KMS-11 (cell line): ENCODE measurements around the gene PROM2.
"Not testable (repeated sequence)": the region's sequence is repeated elsewhere in the genome, so short reads cannot be mapped to it uniquely, and the experiment has no call there.

Source experiments
- H2AFZ ChIP-seq: fragments of 200-600 bp; sonication (generic); 2 replicates; pipeline ENCODE4 v1.6.1; 2016; ENCODE audit warnings: antibody characterized with exemption, mixed run types, low read depth
- H3K27ac ChIP-seq: fragments of 200-600 bp; sonication (generic); 2 replicates; pipeline ENCODE4 v1.6.1; 2016; ENCODE audit warnings: mild to moderate bottlenecking, mixed run types
- H3K27me3 ChIP-seq: fragments of 200-600 bp; sonication (generic); 2 replicates; pipeline ENCODE4 v1.6.1; 2017; ENCODE audit warnings: mild to moderate bottlenecking, low read depth, mixed run types, moderate library complexity; ENCODE audit not compliant: insufficient read depth
- H3K36me3 ChIP-seq: fragments of 200-600 bp; sonication (generic); 2 replicates; pipeline ENCODE4 v1.6.1; 2017; ENCODE audit warnings: mild to moderate bottlenecking, mixed run types; ENCODE audit not compliant: insufficient read depth
- H3K4me1 ChIP-seq: fragments of 200-600 bp; sonication (generic); 2 replicates; pipeline ENCODE4 v1.6.1; 2016; ENCODE audit warnings: mild to moderate bottlenecking, low read depth, mixed run types; ENCODE audit not compliant: poor library complexity, severe bottlenecking
- H3K4me2 ChIP-seq: fragments of 200-600 bp; sonication (generic); 2 replicates; pipeline ENCODE4 v1.7.0; 2016; ENCODE audit warnings: mild to moderate bottlenecking, mixed run types
- H3K4me3 ChIP-seq: fragments of 200-600 bp; sonication (generic); IDR thresholded peaks from 2 replicates; pipeline ENCODE4 v1.6.1; 2017; ENCODE audit warnings: low read depth, low read length, mixed read lengths; ENCODE audit not compliant: insufficient read depth
- H3K79me2 ChIP-seq: fragments of 200-600 bp; sonication (generic); 2 replicates; pipeline ENCODE4 v1.6.1; 2016; ENCODE audit warnings: low read depth, mixed run types; ENCODE audit not compliant: insufficient read depth
- H3K9ac ChIP-seq: fragments of 200-600 bp; sonication (generic); 2 replicates; pipeline ENCODE4 v1.6.1; 2016; ENCODE audit warnings: mild to moderate bottlenecking, mixed run types
- H4K20me1 ChIP-seq: fragments of 200-600 bp; sonication (generic); 2 replicates; pipeline ENCODE4 v1.6.1; 2016; ENCODE audit warnings: mild to moderate bottlenecking, mixed run types; ENCODE audit not compliant: insufficient read depth
- CTCF ChIP-seq: fragments of 200-600 bp; sonication (generic); conservative IDR thresholded peaks from 2 replicates; pipeline ENCODE4 v1.6.1; 2017; ENCODE audit warnings: low read depth, mild to moderate bottlenecking, antibody characterized with exemption, low read length, moderate library complexity, mixed read lengths

The PROM2 gene

GRCh38 chr2:95268211-95269035, 5.8 kb upstream of the PROM2 start:
- Histone ChIP-seq H3K27me3 (no peaks in the 10 kb centered on the region), H3K79me2 (no peaks in the 10 kb centered on the region), H2AFZ (no peak overlapping the region), H3K27ac (no peak overlapping the region), H3K36me3 (no peaks in the 10 kb centered on the region), H4K20me1 (no peaks in the 10 kb centered on the region), H3K9ac (no peak overlapping the region), H3K4me3 (no peak overlapping the region), H3K4me2 (no peak overlapping the region), H3K4me1 (no peaks in the 10 kb centered on the region)
- TF ChIP-seq CTCF = no peak

DNA sequence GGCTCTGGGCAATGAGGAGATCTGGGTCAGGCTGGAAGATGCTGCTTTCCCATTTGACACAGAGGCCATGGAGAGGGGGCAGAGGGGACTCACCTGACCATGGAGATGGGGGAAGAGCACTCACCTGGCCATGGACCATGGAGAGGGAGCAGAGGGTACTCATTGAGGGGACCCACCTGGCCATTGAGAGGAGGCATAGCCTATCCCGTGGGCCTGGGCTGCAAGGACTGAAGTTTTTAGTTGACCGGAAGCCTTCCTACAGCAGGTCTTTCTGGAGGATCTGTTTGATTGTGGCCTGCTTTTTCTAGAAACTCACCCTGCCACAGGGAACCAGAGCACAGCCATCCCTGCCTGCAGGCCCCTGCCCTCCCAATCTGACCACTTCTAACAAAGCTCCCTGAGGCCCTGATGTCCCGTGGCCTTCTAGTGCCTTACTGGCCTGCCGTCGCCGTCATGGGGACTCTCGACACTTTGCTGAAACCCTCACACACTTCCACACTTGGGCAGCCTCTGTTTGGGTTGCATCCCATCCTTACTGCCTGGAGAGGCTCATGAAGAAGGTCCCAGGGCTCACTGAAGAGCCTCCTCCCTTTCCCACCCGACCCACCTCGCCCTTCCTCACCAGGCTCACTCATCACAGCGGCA, 5.1 kb upstream of the PROM2 start:
- Histone ChIP-seq H3K4me3 (no peak overlapping the region), H2AFZ (no peak overlapping the region), H3K4me2 (no peak overlapping the region), H3K27ac (no peak overlapping the region), H3K27me3 (no peaks in the 10 kb centered on the region), H3K36me3 (no peaks in the 10 kb centered on the region), H4K20me1 (no peaks in the 10 kb centered on the region), H3K9ac (no peak overlapping the region), H3K4me1 (no peaks in the 10 kb centered on the region), H3K79me2 (no peaks in the 10 kb centered on the region)
- no peak for TF ChIP-seq CTCF

DNA sequence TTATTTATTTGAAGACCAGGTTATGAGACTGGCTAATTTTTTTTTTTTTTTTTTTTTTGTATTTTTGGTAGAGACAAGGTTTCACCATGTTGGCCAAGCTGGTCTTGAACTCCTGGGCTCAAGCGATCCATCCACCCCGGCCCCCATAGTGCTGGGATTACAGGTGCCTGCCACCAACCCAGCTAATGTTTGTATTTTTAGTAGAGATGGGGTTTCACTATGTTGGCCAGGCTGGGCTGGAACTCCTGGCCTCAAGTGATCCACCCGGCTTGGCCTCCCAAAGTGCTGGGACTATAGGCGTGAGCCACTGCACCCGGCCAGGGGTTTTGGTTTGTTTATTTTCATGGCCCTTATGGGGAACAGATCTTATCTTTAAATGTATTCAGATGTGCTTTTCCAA, 4.5 kb upstream of the PROM2 start:
- H4K20me1 ChIP-seq, H3K27ac ChIP-seq, H3K4me3 ChIP-seq, H3K36me3 ChIP-seq, H3K27me3 ChIP-seq, H3K79me2 ChIP-seq, H3K4me1 ChIP-seq, H3K4me2 ChIP-seq, H3K9ac ChIP-seq, H2AFZ ChIP-seq: not testable (repeated sequence)

DNA sequence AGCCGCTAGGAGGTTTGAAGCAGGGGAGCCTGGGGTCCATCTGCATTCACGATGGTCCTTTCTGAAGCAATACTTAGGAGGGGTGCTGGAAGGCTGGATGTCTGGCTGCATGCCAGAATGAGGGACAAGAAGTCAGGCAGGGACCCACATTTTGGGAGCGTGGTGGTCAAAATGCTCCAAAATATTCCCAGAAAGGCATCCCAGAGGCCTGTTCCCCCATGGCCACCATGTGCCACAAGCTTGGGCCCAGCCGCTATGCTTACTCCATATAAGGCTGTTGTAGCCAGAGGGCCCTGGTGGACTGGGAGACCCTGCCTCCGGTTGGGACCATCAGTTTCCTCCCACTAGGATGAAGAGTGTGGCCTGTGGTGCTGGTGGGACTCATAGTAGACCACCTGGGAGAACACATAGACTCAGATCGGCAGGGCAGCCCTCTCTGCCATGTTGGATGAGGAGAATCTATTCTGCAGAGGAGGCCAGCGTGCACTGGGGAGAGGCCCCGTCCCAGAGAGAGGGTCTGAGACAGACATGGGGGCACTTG, 3.6 kb upstream of the PROM2 start:
- Histone ChIP-seq H3K4me3 (no peak overlapping the region), H3K4me1 (no peaks in the 10 kb centered on the region), H4K20me1 (no peaks in the 10 kb centered on the region), H2AFZ (no peak overlapping the region), H3K79me2 (no peaks in the 10 kb centered on the region), H3K4me2 (no peak overlapping the region), H3K27me3 (no peaks in the 10 kb centered on the region), H3K36me3 (no peaks in the 10 kb centered on the region), H3K9ac (no peak overlapping the region), H3K27ac (no peak overlapping the region)
- TF ChIP-seq CTCF = no peak
